ENCODE measurements around the gene SLC26A9.
"Not testable (repeated sequence)": the region's sequence is repeated elsewhere in the genome, so short reads cannot be mapped to it uniquely, and the experiment has no call there.

SLC26A9 gene

DNA sequence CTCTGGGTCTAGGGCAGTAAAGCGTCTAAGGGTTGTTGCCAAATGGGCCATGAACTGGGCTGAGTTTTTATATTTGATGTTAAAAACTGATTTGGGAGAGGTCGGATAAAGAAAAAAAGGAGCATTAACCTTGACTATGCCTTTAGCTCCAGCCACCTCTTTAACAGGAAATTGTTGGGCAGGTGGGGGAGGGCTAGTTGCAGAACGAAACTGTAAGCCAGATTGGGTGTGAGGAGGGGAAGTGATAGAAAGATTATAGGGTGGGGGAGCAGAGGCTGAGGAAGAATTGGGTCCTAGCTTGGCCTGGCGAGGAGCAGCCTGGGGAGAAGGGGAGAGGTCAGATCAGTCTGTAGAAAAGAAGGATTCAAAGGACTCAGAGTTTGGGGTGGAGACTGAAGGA, 54.2 kb downstream of the SLC26A9 start:
- not testable (repeated sequence) for DNase-seq

DNA sequence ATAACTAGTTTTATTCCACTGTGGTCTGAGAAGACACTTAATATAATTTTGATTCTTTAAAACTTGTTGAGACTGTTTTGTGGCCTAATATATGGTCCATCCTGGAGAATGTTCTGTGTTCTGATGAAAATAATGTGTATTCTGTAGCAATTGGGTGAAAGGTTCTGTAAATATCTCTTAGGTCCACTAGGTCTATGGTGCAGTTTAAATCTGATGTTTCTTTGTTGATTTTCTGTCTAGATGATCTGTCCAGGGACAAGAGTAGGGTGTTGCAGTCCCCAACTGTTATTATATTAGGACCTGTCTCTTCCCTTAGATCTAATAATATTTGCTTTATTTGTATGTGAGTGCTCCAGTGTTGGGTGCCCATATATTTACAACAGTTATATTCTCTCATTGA, 59.5 kb downstream of the SLC26A9 start:
- no peak for DNase-seq

GRCh38 chr1:205880923-205881322, 62.3 kb downstream of the SLC26A9 start:
- no peak for DNase-seq

- DNase-seq: no peak
Observed at GRCh38 chr1:205879974-205880373, 63.3 kb downstream of the SLC26A9 start.

GRCh38 chr1:205878026-205878425, 65.2 kb downstream of the SLC26A9 start:
- no peak for DNase-seq

- DNase-seq: not testable (repeated sequence)
Observed at GRCh38 chr1:205873148-205873547, 70.1 kb downstream of the SLC26A9 start.

DNA sequence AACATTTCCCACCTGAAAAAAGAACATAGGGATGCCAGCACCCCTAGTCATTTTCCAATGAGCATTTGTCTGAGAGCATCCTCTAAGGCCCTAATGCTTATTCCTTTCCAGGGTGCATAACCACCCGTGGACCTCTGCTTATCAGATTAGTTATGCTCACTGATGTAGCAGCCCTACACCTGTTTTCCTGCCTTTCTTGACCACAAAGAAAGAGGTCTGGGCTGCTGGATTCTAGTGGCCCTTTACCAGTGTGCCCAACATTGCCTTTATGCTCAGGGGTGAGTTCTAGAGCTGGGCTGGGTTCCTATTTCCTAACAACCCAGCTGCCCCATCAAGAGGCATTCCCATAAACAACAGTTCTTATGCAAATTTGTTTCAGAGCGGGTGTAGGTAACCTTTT, 73.0 kb downstream of the SLC26A9 start:
- no peak for DNase-seq
